ENCODE data around the gene NLGN4X.

The NLGN4X gene

GRCh38 chrX:5842601-5843000 is 386.1 kb downstream of the NLGN4X start:
- DNase-seq, result no peak

All from stimulated activated CD4-positive, alpha-beta T cell treated with anti-CD3 and anti-CD28 coated beads, Interleukin-4, amount 100 ng/mL, for 24 hours (primary cell).